ENCODE results near the gene ME2. TPM values are rescaled to one million over a fixed set of nuclear protein-coding genes. Genes with fewer than 3 reads are reported as not detected.
"Not testable (repeated sequence)": the region's sequence is repeated elsewhere in the genome, so short reads cannot be mapped to it uniquely, and the experiment has no call there.

ME2 gene
- total RNA-seq (10 to 100 TPM; 49.6 to 66.2 (median 62.6) TPM), polyA plus RNA-seq (10 to 100 TPM; 40.2 to 75.1 (median 43.8) TPM)

- 1% methylated on average over 78 of the region's 78 CpGs for WGBS, 2 donors
- peak; percentile 50 to 62 for TF ChIP-seq POLR2A (IDR thresholded peaks at IDR 0.05)
- peak; percentile 72 to 95 (median 88) for TF ChIP-seq POLR2AphosphoS5 (IDR thresholded peaks at IDR 0.05)
- no peak for TF ChIP-seq EP300 (IDR thresholded peaks at IDR 0.05)
- DNase-seq, result peak; percentile 96
- Histone ChIP-seq H3K36me3 (no peaks in the 10 kb centered on the region), H3K27me3 (no peaks in the 10 kb centered on the region), H3K27ac (peak within 1 kb of the TSS; percentile 95 to 98 (median 96)), H3K9me3 (no peaks in the 10 kb centered on the region), H3K4me3 (peak within 1 kb of the TSS; percentile 81 to 90 (median 83)), H3K4me1 (peaks cover 0 to 20% (median 11%) of the 10 kb centered on the region in 4 donors)
- intact Hi-C loops (cut with DNase I), result loop anchor here (1.0 to 10.0 kb wide), 5 partner anchors 56 to 1384 kb away; partner anchors contain the start of genes MEX3C, MRO, RPL17 and SMAD4
These were observed at the start of gene ME2 for GRCh38 chr18:50878345-50879301. TSS of gene ME2 (plus strand) at chr18:50879118. CDS start at chr18:50895821, 16,703 bp downstream.

GRCh38 chr18:50829644-50830043 lies 49.3 kb upstream of the ME2 start:
- intact Hi-C loops (cut with DNase I), result no loop called here
- no peak for DNase-seq
- 82 to 89% methylated on average over 5 of the region's 5 CpGs for WGBS, 2 donors
- Histone ChIP-seq H3K9me3 (no peaks in the 10 kb centered on the region), H3K36me3 (no peaks in the 10 kb centered on the region), H3K27ac (peak overlapping the region in 1 of 4 donors; percentile 22), H3K4me1 (peaks cover 0 to 6% (median 0%) of the 10 kb centered on the region in 4 donors), H3K4me3 (no peak overlapping the region), H3K27me3 (no peaks in the 10 kb centered on the region)
- TF ChIP-seq POLR2AphosphoS5 (IDR thresholded peaks at IDR 0.05), result no peak
- no peak for TF ChIP-seq POLR2A (IDR thresholded peaks at IDR 0.05)
- TF ChIP-seq EP300 (IDR thresholded peaks at IDR 0.05), result no peak
- TF ChIP-seq CTCF (IDR thresholded peaks at IDR 0.05), result no peak

- no peak for DNase-seq
- Histone ChIP-seq H3K27ac (peak overlapping the region in 3 of 4 donors; percentile 8 to 28 (median 22)), H3K27me3 (no peaks in the 10 kb centered on the region), H3K36me3 (no peaks in the 10 kb centered on the region), H3K4me1 (peaks cover 0 to 6% (median 0%) of the 10 kb centered on the region in 4 donors), H3K4me3 (no peak overlapping the region), H3K9me3 (no peaks in the 10 kb centered on the region)
- no peak for TF ChIP-seq CTCF (IDR thresholded peaks at IDR 0.05)
- TF ChIP-seq EP300 (IDR thresholded peaks at IDR 0.05), result no peak
- TF ChIP-seq POLR2AphosphoS5 (IDR thresholded peaks at IDR 0.05), result no peak
- TF ChIP-seq POLR2A (IDR thresholded peaks at IDR 0.05), result no peak
- WGBS, 2 donors, result 84 to 95% methylated on average over 5 of the region's 5 CpGs
- intact Hi-C loops (cut with DNase I), result no loop called here
These were observed 48.4 kb upstream of the ME2 start for GRCh38 chr18:50830544-50830943.

- 83 to 94% methylated on average over 2 of the region's 2 CpGs for WGBS, 2 donors
- intact Hi-C loops (cut with DNase I), result no loop called here
- DNase-seq, result no peak
- Histone ChIP-seq H3K36me3 (no peaks in the 10 kb centered on the region), H3K4me1 (peaks cover 0 to 10% (median 3%) of the 10 kb centered on the region in 4 donors), H3K27ac (no peak overlapping the region), H3K4me3 (no peak overlapping the region), H3K27me3 (no peaks in the 10 kb centered on the region), H3K9me3 (no peaks in the 10 kb centered on the region)
- no peak for TF ChIP-seq CTCF (IDR thresholded peaks at IDR 0.05)
- TF ChIP-seq POLR2AphosphoS5 (IDR thresholded peaks at IDR 0.05), result no peak
- TF ChIP-seq POLR2A (IDR thresholded peaks at IDR 0.05), result no peak
- no peak for TF ChIP-seq EP300 (IDR thresholded peaks at IDR 0.05)
These were observed 46.2 kb upstream of the ME2 start for GRCh38 chr18:50832754-50833153.

GRCh38 chr18:50833496-50833895 lies 45.4 kb upstream of the ME2 start:
- intact Hi-C loops (cut with DNase I), result not testable (repeated sequence)

More at GRCh38 chr18:50833496-50833895, 45.4 kb upstream of the ME2 start:
- not testable (repeated sequence) for DNase-seq, H3K27ac ChIP-seq, H3K9me3 ChIP-seq, H3K4me3 ChIP-seq, H3K27me3 ChIP-seq, H3K36me3 ChIP-seq
- H3K4me1 ChIP-seq, result peaks cover 0 to 10% (median 3%) of the 10 kb centered on the region in 4 donors
- 96 to 97% methylated on average over 7 of the region's 7 CpGs for WGBS, 2 donors
